Mesendoderm (in vitro differentiated cells): ENCODE data around the gene CERS5.

ENCODE experiments used
- DNase-seq: peaks from one replicate; pipeline ENCODE4 v3.0.0; 2013
- H2AK5ac ChIP-seq: 2 replicates; pipeline ENCODE4 v1.6.1; 2013; ENCODE audit warnings: low read length, inconsistent platforms
- H2BK120ac ChIP-seq: 2 replicates; pipeline ENCODE4 v1.6.1; 2013; ENCODE audit warnings: low read depth, mild to moderate bottlenecking, low read length, moderate library complexity, mixed read lengths
- H2BK15ac ChIP-seq: replicated peaks from 2 replicates; pipeline ENCODE4 v1.6.1; 2013; ENCODE audit warnings: low read depth, mild to moderate bottlenecking, moderate library complexity
- H2BK5ac ChIP-seq: 2 replicates; pipeline ENCODE4 v1.6.1; 2013; ENCODE audit warnings: low read length, inconsistent platforms
- H3K18ac ChIP-seq: 2 replicates; pipeline ENCODE4 v1.6.1; 2013; ENCODE audit warnings: mild to moderate bottlenecking, low read length, mixed read lengths
- H3K23ac ChIP-seq: one replicate; pipeline ENCODE4 v1.6.1; 2013; ENCODE audit warnings: low read length
- H3K27ac ChIP-seq: 2 replicates; pipeline ENCODE4 v1.5.1; 2013; ENCODE audit warnings: low read depth, mild to moderate bottlenecking, inconsistent platforms, low read length, moderate library complexity
- H3K27me3 ChIP-seq: 2 replicates; pipeline ENCODE4 v1.6.1; 2013; ENCODE audit warnings: low read length, control low read depth, mild to moderate bottlenecking, inconsistent platforms; ENCODE audit not compliant: insufficient read depth, poor library complexity
- H3K36me3 ChIP-seq: 2 replicates; pipeline ENCODE4 v1.6.1; 2013; ENCODE audit warnings: low read length, inconsistent platforms; ENCODE audit not compliant: control insufficient read depth, insufficient read depth
- H3K4ac ChIP-seq: one replicate; pipeline ENCODE4 v1.6.1; 2013; ENCODE audit warnings: low read depth, mild to moderate bottlenecking, low read length, moderate library complexity
- H3K4me1 ChIP-seq: 2 replicates; pipeline ENCODE4 v1.6.1; 2013; ENCODE audit warnings: low read depth, low read length, inconsistent platforms; ENCODE audit not compliant: control insufficient read depth
- H3K4me2 ChIP-seq: 2 replicates; pipeline ENCODE4 v1.6.1; 2013; ENCODE audit warnings: low read length
- H3K4me3 ChIP-seq: 2 replicates; pipeline ENCODE4 v1.5.1; 2013; ENCODE audit warnings: mild to moderate bottlenecking, low read length
- H3K56ac ChIP-seq: one replicate; pipeline ENCODE4 v1.6.1; 2013; ENCODE audit warnings: low read length
- H3K79me1 ChIP-seq: 2 replicates; pipeline ENCODE4 v1.6.1; 2013; ENCODE audit warnings: low read length, inconsistent platforms
- H3K79me2 ChIP-seq: 2 replicates; pipeline ENCODE4 v1.6.1; 2013; ENCODE audit warnings: mild to moderate bottlenecking, low read length; ENCODE audit not compliant: control insufficient read depth, insufficient read depth
- H3K9ac ChIP-seq: 2 replicates; pipeline ENCODE4 v1.6.1; 2013; ENCODE audit warnings: low read length, inconsistent platforms
- H4K5ac ChIP-seq: one replicate; pipeline ENCODE4 v1.6.1; 2013; ENCODE audit warnings: low read length
- H4K8ac ChIP-seq: one replicate; pipeline ENCODE4 v1.6.1; 2013; ENCODE audit warnings: low read depth, mild to moderate bottlenecking, control low read depth, low read length, moderate library complexity
- WGBS: extraction: QIAGEN DNeasy Blood & Tissue Kit; methylation state at CpG from one replicate; pipeline ENCODE4 v1.1.7; 2013; ENCODE audit warnings: low lambda C conversion rate, missing lambda C conversion rate; ENCODE audit not compliant: insufficient coverage; ENCODE audit errors: extremely low coverage; 5-methylcytosine and 5-hydroxymethylcytosine counted together

The CERS5 gene

GRCh38 chr12:50192236-50192635 lies 25.1 kb upstream of the CERS5 start:
- Histone ChIP-seq H3K27ac (no peak overlapping the region), H3K4me1 (no peaks in the 10 kb centered on the region), H2BK15ac (no peak overlapping the region), H3K18ac (no peak overlapping the region), H3K4me3 (no peak overlapping the region), H2BK120ac (no peak overlapping the region), H3K9ac (no peak overlapping the region), H2AK5ac (no peak overlapping the region), H3K4me2 (no peak overlapping the region), H4K5ac (no peak overlapping the region), H3K23ac (no peak overlapping the region), H3K27me3 (no peaks in the 10 kb centered on the region), H3K36me3 (no peaks in the 10 kb centered on the region), H3K56ac (no peak overlapping the region), H3K4ac (no peak overlapping the region), H3K79me1 (peaks cover 2% of the 10 kb centered on the region), H4K8ac (no peak overlapping the region), H2BK5ac (no peak overlapping the region), H3K79me2 (no peaks in the 10 kb centered on the region)
- no peak for DNase-seq
- no CpG with 5 or more reads among the region's 4 CpGs for WGBS

- no peaks in the 10 kb centered on the region for H3K27me3 ChIP-seq
- no peak overlapping the region for H3K4ac ChIP-seq
- no peak overlapping the region for H3K56ac ChIP-seq
- H3K27ac ChIP-seq = no peak overlapping the region
- no peak overlapping the region for H3K18ac ChIP-seq
- H4K5ac ChIP-seq = no peak overlapping the region
- no peak overlapping the region for H2BK120ac ChIP-seq
- no peak overlapping the region for H3K4me3 ChIP-seq
- no peaks in the 10 kb centered on the region for H3K36me3 ChIP-seq
- H2BK15ac ChIP-seq = no peak overlapping the region
- H3K4me1 ChIP-seq = no peaks in the 10 kb centered on the region
- peaks cover 2% of the 10 kb centered on the region for H3K79me1 ChIP-seq
- H3K4me2 ChIP-seq = no peak overlapping the region
- no peak overlapping the region for H2AK5ac ChIP-seq
- H4K8ac ChIP-seq = no peak overlapping the region
- no CpG with 5 or more reads among the region's 1 CpG for WGBS
- H3K23ac ChIP-seq = no peak overlapping the region
- H3K9ac ChIP-seq = no peak overlapping the region
- no peaks in the 10 kb centered on the region for H3K79me2 ChIP-seq
- DNase-seq = no peak
- no peak overlapping the region for H2BK5ac ChIP-seq
Measured at GRCh38 chr12:50190859-50191258, 23.7 kb upstream of the CERS5 start.

- no CpG with 5 or more reads among the region's 5 CpGs for WGBS
- DNase-seq = no peak
- Histone ChIP-seq H4K5ac (no peak overlapping the region), H3K27ac (no peak overlapping the region), H3K4me2 (no peak overlapping the region), H2BK15ac (no peak overlapping the region), H3K27me3 (no peaks in the 10 kb centered on the region), H2AK5ac (no peak overlapping the region), H3K4me1 (no peaks in the 10 kb centered on the region), H4K8ac (no peak overlapping the region), H3K79me2 (no peaks in the 10 kb centered on the region), H3K4me3 (no peak overlapping the region), H2BK5ac (no peak overlapping the region), H3K23ac (no peak overlapping the region), H3K79me1 (peaks cover 2% of the 10 kb centered on the region), H3K18ac (no peak overlapping the region), H3K56ac (no peak overlapping the region), H2BK120ac (no peak overlapping the region), H3K36me3 (no peaks in the 10 kb centered on the region), H3K9ac (no peak overlapping the region), H3K4ac (no peak overlapping the region)
Measured at GRCh38 chr12:50188875-50189575, 21.9 kb upstream of the CERS5 start.

- no peaks in the 10 kb centered on the region for H3K27me3 ChIP-seq
- DNase-seq = no peak
- H3K4ac ChIP-seq = no peak overlapping the region
- no peak overlapping the region for H4K8ac ChIP-seq
- H2BK15ac ChIP-seq = no peak overlapping the region
- H2AK5ac ChIP-seq = no peak overlapping the region
- no peak overlapping the region for H2BK5ac ChIP-seq
- H3K56ac ChIP-seq = no peak overlapping the region
- H3K4me2 ChIP-seq = no peak overlapping the region
- H3K4me3 ChIP-seq = no peak overlapping the region
- H4K5ac ChIP-seq = no peak overlapping the region
- H3K36me3 ChIP-seq = no peaks in the 10 kb centered on the region
- H3K23ac ChIP-seq = no peak overlapping the region
- no peak overlapping the region for H3K18ac ChIP-seq
- no peaks in the 10 kb centered on the region for H3K79me2 ChIP-seq
- no peak overlapping the region for H2BK120ac ChIP-seq
- H3K4me1 ChIP-seq = no peaks in the 10 kb centered on the region
- no CpG with 5 or more reads among the region's 4 CpGs for WGBS
- H3K27ac ChIP-seq = no peak overlapping the region
- H3K79me1 ChIP-seq = peaks cover 2% of the 10 kb centered on the region
- no peak overlapping the region for H3K9ac ChIP-seq
Measured at GRCh38 chr12:50188241-50188781, 21.1 kb upstream of the CERS5 start.

GRCh38 chr12:50187084-50187900 lies 20.1 kb upstream of the CERS5 start:
- Histone ChIP-seq H3K56ac (no peak overlapping the region), H3K79me2 (no peaks in the 10 kb centered on the region), H2BK120ac (no peak overlapping the region), H3K23ac (no peak overlapping the region), H3K18ac (no peak overlapping the region), H2BK5ac (no peak overlapping the region), H3K4ac (no peak overlapping the region), H3K4me2 (no peak overlapping the region), H2BK15ac (no peak overlapping the region), H3K27me3 (no peaks in the 10 kb centered on the region), H3K27ac (no peak overlapping the region), H4K8ac (no peak overlapping the region), H4K5ac (no peak overlapping the region), H3K9ac (no peak overlapping the region), H3K4me1 (no peaks in the 10 kb centered on the region), H3K79me1 (peaks cover 2% of the 10 kb centered on the region), H3K4me3 (no peak overlapping the region), H3K36me3 (no peaks in the 10 kb centered on the region), H2AK5ac (no peak overlapping the region)
- DNase-seq = no peak
- WGBS = no CpG with 5 or more reads among the region's 7 CpGs
